Measurements from ENCODE around the gene C9.

C9 gene

GRCh38 chr5:39266442-39266841, 97.9 kb downstream of the C9 start:
- Histone ChIP-seq H3K9me3 (ENCODE audit: severe bottlenecking) (no peaks in the 10 kb centered on the region), H3K27ac (ENCODE audit: poor library complexity, severe bottlenecking) (no peak overlapping the region), H3K27me3 (ENCODE audit: insufficient read depth, poor library complexity, severe bottlenecking) (no peaks in the 10 kb centered on the region), H3K4me1 (ENCODE audit: insufficient read depth, poor library complexity, severe bottlenecking) (no peaks in the 10 kb centered on the region), H3K4me3 (ENCODE audit: severe bottlenecking) (no peak overlapping the region), H3K36me3 (ENCODE audit: low read depth) (no peaks in the 10 kb centered on the region)
- DNase-seq (ENCODE audit: low spot score) (no peak), ATAC-seq (ENCODE audit: low read depth) (no peak)
- no peak for TF ChIP-seq CTCF (IDR thresholded peaks at IDR 0.05; ENCODE audit: poor library complexity, severe bottlenecking)

- DNase-seq (ENCODE audit: low spot score) (no peak), ATAC-seq (ENCODE audit: low read depth) (no peak)
- Histone ChIP-seq H3K9me3 (ENCODE audit: severe bottlenecking) (no peaks in the 10 kb centered on the region), H3K36me3 (ENCODE audit: low read depth) (no peaks in the 10 kb centered on the region), H3K27me3 (ENCODE audit: insufficient read depth, poor library complexity, severe bottlenecking) (no peaks in the 10 kb centered on the region), H3K4me1 (ENCODE audit: insufficient read depth, poor library complexity, severe bottlenecking) (no peaks in the 10 kb centered on the region), H3K4me3 (ENCODE audit: severe bottlenecking) (no peak overlapping the region), H3K27ac (ENCODE audit: poor library complexity, severe bottlenecking) (no peak overlapping the region)
- no peak for TF ChIP-seq CTCF (IDR thresholded peaks at IDR 0.05; ENCODE audit: poor library complexity, severe bottlenecking)
Measured at GRCh38 chr5:39264528-39264927, 99.8 kb downstream of the C9 start.

GRCh38 chr5:39262981-39263380, 101.3 kb downstream of the C9 start:
- Histone ChIP-seq H3K9me3 (ENCODE audit: severe bottlenecking) (no peaks in the 10 kb centered on the region), H3K27ac (ENCODE audit: poor library complexity, severe bottlenecking) (no peak overlapping the region), H3K4me1 (ENCODE audit: insufficient read depth, poor library complexity, severe bottlenecking) (no peaks in the 10 kb centered on the region), H3K4me3 (ENCODE audit: severe bottlenecking) (no peak overlapping the region), H3K36me3 (ENCODE audit: low read depth) (no peaks in the 10 kb centered on the region), H3K27me3 (ENCODE audit: insufficient read depth, poor library complexity, severe bottlenecking) (no peaks in the 10 kb centered on the region)
- ATAC-seq (ENCODE audit: low read depth) (no peak), DNase-seq (ENCODE audit: low spot score) (no peak)
- TF ChIP-seq CTCF (IDR thresholded peaks at IDR 0.05; ENCODE audit: poor library complexity, severe bottlenecking), result no peak

- TF ChIP-seq CTCF (IDR thresholded peaks at IDR 0.05; ENCODE audit: poor library complexity, severe bottlenecking), result no peak
- ATAC-seq (ENCODE audit: low read depth) (no peak), DNase-seq (ENCODE audit: low spot score) (no peak)
- H3K9me3 ChIP-seq (ENCODE audit: severe bottlenecking), result no peaks in the 10 kb centered on the region
- no peak overlapping the region for H3K27ac ChIP-seq (ENCODE audit: poor library complexity, severe bottlenecking)
- peaks cover 19% of the 10 kb centered on the region for H3K4me1 ChIP-seq (ENCODE audit: insufficient read depth, poor library complexity, severe bottlenecking)
- H3K36me3 ChIP-seq (ENCODE audit: low read depth), result no peaks in the 10 kb centered on the region
- no peaks in the 10 kb centered on the region for H3K27me3 ChIP-seq (ENCODE audit: insufficient read depth, poor library complexity, severe bottlenecking)
- H3K4me3 ChIP-seq (ENCODE audit: severe bottlenecking), result no peak overlapping the region
Measured at GRCh38 chr5:39260095-39260494, 104.2 kb downstream of the C9 start.

- no peak overlapping the region for H3K27ac ChIP-seq (ENCODE audit: poor library complexity, severe bottlenecking)
Measured at GRCh38 chr5:39257554-39257953, 106.7 kb downstream of the C9 start.

More at GRCh38 chr5:39257554-39257953, 106.7 kb downstream of the C9 start:
- no peak overlapping the region for H3K4me3 ChIP-seq (ENCODE audit: severe bottlenecking)
- ATAC-seq (ENCODE audit: low read depth), result no peak
- no peak for DNase-seq (ENCODE audit: low spot score)
- H3K27me3 ChIP-seq (ENCODE audit: insufficient read depth, poor library complexity, severe bottlenecking), result no peaks in the 10 kb centered on the region
- peaks cover 29% of the 10 kb centered on the region for H3K4me1 ChIP-seq (ENCODE audit: insufficient read depth, poor library complexity, severe bottlenecking)
- TF ChIP-seq CTCF (IDR thresholded peaks at IDR 0.05; ENCODE audit: poor library complexity, severe bottlenecking), result no peak
- H3K36me3 ChIP-seq (ENCODE audit: low read depth), result no peaks in the 10 kb centered on the region
- H3K9me3 ChIP-seq (ENCODE audit: severe bottlenecking), result no peaks in the 10 kb centered on the region
